GM19099 (cell line): ENCODE data around the gene UNKL.

Experiments
- POLR2A ChIP-seq: IDR thresholded peaks from 3 replicates; pipeline ENCODE4 v1.6.1; 2011; ENCODE audit warnings: low read depth; ENCODE audit not compliant: insufficient read length; ENCODE audit errors: extremely low read depth

The UNKL gene

GRCh38 chr16:1338855-1339675 is 75.4 kb downstream of the UNKL start:
- TF ChIP-seq POLR2A = no peak

GRCh38 chr16:1338119-1338730 is 76.3 kb downstream of the UNKL start:
- no peak for TF ChIP-seq POLR2A

GRCh38 chr16:1337486-1337885 is 77.0 kb downstream of the UNKL start:
- no peak for TF ChIP-seq POLR2A

- no peak for TF ChIP-seq POLR2A
These were observed 77.9 kb downstream of the UNKL start for GRCh38 chr16:1336619-1337018.

GRCh38 chr16:1335996-1336395 is 78.5 kb downstream of the UNKL start:
- TF ChIP-seq POLR2A = no peak

- TF ChIP-seq POLR2A = no peak
These were observed 79.1 kb downstream of the UNKL start for GRCh38 chr16:1335211-1335971.

GRCh38 chr16:1334739-1335138 is 79.8 kb downstream of the UNKL start:
- no peak for TF ChIP-seq POLR2A

- TF ChIP-seq POLR2A = no peak
These were observed 80.4 kb downstream of the UNKL start for GRCh38 chr16:1333854-1334700.

GRCh38 chr16:1333149-1333812 is 81.2 kb downstream of the UNKL start, which contains the start of gene BAIAP3:
BAIAP3 (plus strand) TSS chr16:1333645; CDS start chr16:1338550, 4,905 bp downstream.
- TF ChIP-seq POLR2A = no peak

GRCh38 chr16:1332618-1333148 is 81.8 kb downstream of the UNKL start:
- no peak for TF ChIP-seq POLR2A

- peak; percentile 26 for TF ChIP-seq POLR2A
These were observed 82.5 kb downstream of the UNKL start for GRCh38 chr16:1331712-1332617.

- no peak for TF ChIP-seq POLR2A
These were observed 83.4 kb downstream of the UNKL start for GRCh38 chr16:1330931-1331711.
